Germinal center (tissue), 1 donor: Measurements from ENCODE around the gene SWT1.

Experiments
- DNase-seq: peaks from one replicate; pipeline ENCODE4 v3.0.0; 2012; ENCODE audit warnings: mixed read lengths, low spot score

The SWT1 gene

GRCh38 chr1:185156854-185157598, at the start of gene SWT1, which contains the start of gene TRMT1L:
Gene SWT1, plus strand, starts transcription at chr1:185157167. Its CDS starts 3,675 bp downstream, at chr1:185160842.
Gene TRMT1L, minus strand, starts transcription at chr1:185156953. Its CDS starts 241 bp downstream, at chr1:185156712.
- DNase-seq, result peak; percentile 94

- no peak for DNase-seq
These were observed 48.6 kb upstream of the SWT1 start for GRCh38 chr1:185108321-185108720.

- DNase-seq, result no peak
These were observed 46.8 kb upstream of the SWT1 start for GRCh38 chr1:185110145-185110544.

- DNase-seq, result no peak
These were observed 45.1 kb upstream of the SWT1 start for GRCh38 chr1:185111873-185112272.

GRCh38 chr1:185112356-185112755, 44.6 kb upstream of the SWT1 start:
- DNase-seq, result no peak

- DNase-seq, result no peak
These were observed 27.3 kb upstream of the SWT1 start for GRCh38 chr1:185129708-185130107.

- no peak for DNase-seq
These were observed 24.4 kb upstream of the SWT1 start for GRCh38 chr1:185132534-185132933.

- no peak for DNase-seq
These were observed 18.9 kb upstream of the SWT1 start for GRCh38 chr1:185137896-185138545.

GRCh38 chr1:185139246-185139645, 17.7 kb upstream of the SWT1 start:
- DNase-seq, result no peak

- no peak for DNase-seq
These were observed 12.7 kb upstream of the SWT1 start for GRCh38 chr1:185144233-185144632.

GRCh38 chr1:185151215-185151614, 5.8 kb upstream of the SWT1 start:
- DNase-seq, result no peak

- DNase-seq, result no peak
These were observed 4.7 kb upstream of the SWT1 start for GRCh38 chr1:185152187-185152767.

GRCh38 chr1:185154912-185155513, 2.0 kb upstream of the SWT1 start:
- no peak for DNase-seq

GRCh38 chr1:185155600-185156287, 1.2 kb upstream of the SWT1 start:
- peak; percentile 13 for DNase-seq

- no peak for DNase-seq
These were observed 596 bp upstream of the SWT1 start for GRCh38 chr1:185156288-185156853.

- peak; percentile 5 for DNase-seq
These were observed 839 bp downstream of the SWT1 start for GRCh38 chr1:185157599-185158412.

- DNase-seq, result no peak
These were observed 1.8 kb downstream of the SWT1 start for GRCh38 chr1:185158800-185159199.

GRCh38 chr1:185159966-185160365, 3.0 kb downstream of the SWT1 start:
- DNase-seq, result no peak

GRCh38 chr1:185162491-185162890, 5.5 kb downstream of the SWT1 start:
- DNase-seq, result no peak

- no peak for DNase-seq
These were observed 9.1 kb downstream of the SWT1 start for GRCh38 chr1:185166106-185166505.

- peak; percentile 53 for DNase-seq
These were observed 13.4 kb downstream of the SWT1 start for GRCh38 chr1:185170291-185170848.
